AG20443 (cell line): ENCODE measurements around the gene IKZF3.
"Not testable (repeated sequence)": the region's sequence is repeated elsewhere in the genome, so short reads cannot be mapped to it uniquely, and the experiment has no call there.

Source experiments
- DNase-seq: peaks from one replicate; pipeline ENCODE4 v3.0.0; 2012; ENCODE audit warnings: low spot score, mixed read lengths

IKZF3 gene

GRCh38 chr17:39855911-39856649 lies 8.0 kb downstream of the IKZF3 start:
- not testable (repeated sequence) for DNase-seq

GRCh38 chr17:39854909-39855308 lies 9.2 kb downstream of the IKZF3 start:
- DNase-seq = no peak

- no peak for DNase-seq
These were observed 11.9 kb downstream of the IKZF3 start for GRCh38 chr17:39852239-39852638.

- not testable (repeated sequence) for DNase-seq
These were observed 13.9 kb downstream of the IKZF3 start for GRCh38 chr17:39850186-39850585.

- no peak for DNase-seq
These were observed 15.5 kb downstream of the IKZF3 start for GRCh38 chr17:39848600-39848999.

GRCh38 chr17:39846205-39846604 lies 17.9 kb downstream of the IKZF3 start:
- no peak for DNase-seq

- DNase-seq = no peak
These were observed 18.9 kb downstream of the IKZF3 start for GRCh38 chr17:39845052-39845846.

- DNase-seq = no peak
These were observed 22.9 kb downstream of the IKZF3 start for GRCh38 chr17:39841134-39841683.

- no peak for DNase-seq
These were observed 25.3 kb downstream of the IKZF3 start for GRCh38 chr17:39838784-39839183.

GRCh38 chr17:39838057-39838456 lies 26.1 kb downstream of the IKZF3 start:
- DNase-seq = no peak

GRCh38 chr17:39836117-39836516 lies 28.0 kb downstream of the IKZF3 start:
- DNase-seq = no peak

- no peak for DNase-seq
These were observed 28.9 kb downstream of the IKZF3 start for GRCh38 chr17:39835038-39835786.

GRCh38 chr17:39834017-39834416 lies 30.1 kb downstream of the IKZF3 start:
- no peak for DNase-seq

GRCh38 chr17:39831588-39831987 lies 32.5 kb downstream of the IKZF3 start:
- no peak for DNase-seq

- no peak for DNase-seq
These were observed 35.7 kb downstream of the IKZF3 start for GRCh38 chr17:39828443-39828842.

GRCh38 chr17:39826334-39826733 lies 37.8 kb downstream of the IKZF3 start:
- no peak for DNase-seq

- DNase-seq = no peak
These were observed 40.6 kb downstream of the IKZF3 start for GRCh38 chr17:39823407-39824054.

GRCh38 chr17:39822051-39822451 lies 42.1 kb downstream of the IKZF3 start:
- no peak for DNase-seq

GRCh38 chr17:39820987-39821386 lies 43.1 kb downstream of the IKZF3 start:
- no peak for DNase-seq

GRCh38 chr17:39820541-39820940 lies 43.6 kb downstream of the IKZF3 start:
- DNase-seq = no peak

- no peak for DNase-seq
These were observed 45.6 kb downstream of the IKZF3 start for GRCh38 chr17:39818358-39819000.
